Measurements from ENCODE around the gene FGA. TPM values are rescaled to one million over a fixed set of nuclear protein-coding genes. Genes with fewer than 3 reads are reported as not detected.

Gene FGA
- total RNA-seq, 1 donor from 2014 or later = 7.0 TPM

GRCh38 chr4:154542271-154542879, 48.2 kb downstream of the FGA start:
- DNase-seq (ENCODE audit: low read depth) = no peak

Other genes with a start within 250 kb of the FGA start
- gene DCHS2, start 98.9 kb downstream of the FGA start, total RNA-seq = under 0.01 TPM in 1 of 2 replicates, not detected in the other
- 88.6 and 99.9 TPM in 2 replicates for gene PLRG1, start 40.3 kb downstream of the FGA start, total RNA-seq
- gene FGB, start 27.7 kb downstream of the FGA start, total RNA-seq = 0.69 and 14.3 TPM in 2 replicates
- 0.20 TPM in 1 of 2 replicates, not detected in the other for gene FGG, start 21.9 kb upstream of the FGA start, total RNA-seq
- 0.17 and 3.2 TPM in 2 replicates for gene LRAT, start 153.3 kb upstream of the FGA start, total RNA-seq
- 0.30 and 0.52 TPM in 2 replicates for gene RBM46, start 190.5 kb upstream of the FGA start, total RNA-seq